Activated CD8-positive, alpha-beta memory T cell treated with anti-CD3 and anti-CD28 coated beads, Interleukin-2, amount 50 U/mL, for 1 hour (primary cell): ENCODE results near the gene SEMA3D.

Source experiments
- DNase-seq: peaks from one replicate; pipeline ENCODE4 v3.0.0-alpha.2; 2020; ENCODE audit errors: extremely low read depth

Gene SEMA3D

DNA sequence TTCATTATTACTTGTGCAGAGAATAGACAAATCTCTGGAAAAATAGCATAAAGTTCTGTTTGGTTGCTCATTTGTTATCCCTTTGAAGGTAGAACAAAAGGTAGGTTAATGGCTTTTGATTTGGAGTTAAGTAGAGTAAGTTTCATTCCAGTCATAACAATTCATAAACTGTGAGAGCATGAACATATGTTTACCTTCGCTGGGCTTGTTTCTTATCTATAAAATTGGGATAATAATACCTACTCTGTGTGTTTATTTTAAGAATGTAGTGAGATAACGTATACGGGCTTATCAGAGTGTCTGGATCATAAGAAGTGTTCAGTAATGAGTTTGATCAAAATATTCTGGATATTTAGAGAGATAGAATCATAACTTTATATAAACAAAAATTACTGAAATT is 155.4 kb downstream of the SEMA3D start:
- DNase-seq = no peak

GRCh38 chr7:85030893-85031292 is 156.0 kb downstream of the SEMA3D start:
- DNase-seq = no peak

GRCh38 chr7:85025312-85025756 is 161.5 kb downstream of the SEMA3D start:
- DNase-seq = no peak

DNA sequence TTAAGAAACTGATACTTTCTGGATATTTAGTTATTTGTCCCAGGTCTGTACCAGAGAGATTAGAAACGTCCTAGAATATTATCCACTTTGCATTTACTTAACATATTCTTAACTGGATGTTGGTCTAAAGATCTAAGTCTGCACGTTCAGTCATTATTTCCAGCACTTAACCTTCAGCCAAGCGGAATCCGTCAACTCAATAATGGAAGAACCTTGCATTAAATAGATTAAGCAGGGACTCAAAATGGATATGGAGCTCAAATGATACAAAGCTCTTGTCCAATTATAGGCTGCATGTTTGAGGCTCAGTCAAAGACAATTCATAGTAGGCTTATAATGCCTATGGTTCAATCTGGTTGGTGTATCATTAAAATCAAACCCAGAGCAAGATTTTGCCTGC is 162.9 kb downstream of the SEMA3D start:
- DNase-seq = no peak

GRCh38 chr7:85023066-85023712 is 163.7 kb downstream of the SEMA3D start:
- DNase-seq = no peak

DNA sequence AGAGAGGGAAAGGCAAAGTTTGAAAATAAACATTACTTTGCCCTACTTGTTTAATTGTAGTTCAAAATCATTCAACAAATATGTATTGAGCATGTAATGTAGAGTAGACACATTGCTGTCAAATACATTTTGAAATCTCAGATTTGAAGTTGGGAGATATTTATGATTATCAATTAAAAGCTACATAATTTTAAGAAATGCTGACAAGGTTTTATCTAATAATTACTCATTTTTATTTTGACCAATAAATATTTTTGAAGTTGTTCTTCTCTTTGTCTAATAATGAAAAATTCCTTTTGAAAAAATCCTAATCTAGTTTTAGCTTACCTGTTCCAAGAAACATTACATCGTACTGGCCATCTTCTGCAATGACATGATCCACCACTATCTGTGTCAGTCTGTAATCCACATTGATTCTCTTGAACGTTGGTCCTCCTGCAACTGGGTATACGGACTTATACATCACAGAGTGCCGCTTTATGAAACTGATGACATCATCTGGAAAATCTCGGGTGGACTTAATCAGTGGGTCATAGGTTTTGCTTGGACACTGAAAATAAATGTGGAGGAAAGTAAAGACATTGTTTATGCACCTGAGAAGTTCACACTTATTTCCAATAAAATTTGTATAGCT is 164.7 kb downstream of the SEMA3D start:
- DNase-seq = no peak

GRCh38 chr7:85021101-85021704 is 165.7 kb downstream of the SEMA3D start:
- no peak for DNase-seq

GRCh38 chr7:85019778-85020177 is 167.1 kb downstream of the SEMA3D start:
- DNase-seq = no peak

- DNase-seq = no peak
Observed at GRCh38 chr7:85019176-85019575, 167.7 kb downstream of the SEMA3D start.

DNA sequence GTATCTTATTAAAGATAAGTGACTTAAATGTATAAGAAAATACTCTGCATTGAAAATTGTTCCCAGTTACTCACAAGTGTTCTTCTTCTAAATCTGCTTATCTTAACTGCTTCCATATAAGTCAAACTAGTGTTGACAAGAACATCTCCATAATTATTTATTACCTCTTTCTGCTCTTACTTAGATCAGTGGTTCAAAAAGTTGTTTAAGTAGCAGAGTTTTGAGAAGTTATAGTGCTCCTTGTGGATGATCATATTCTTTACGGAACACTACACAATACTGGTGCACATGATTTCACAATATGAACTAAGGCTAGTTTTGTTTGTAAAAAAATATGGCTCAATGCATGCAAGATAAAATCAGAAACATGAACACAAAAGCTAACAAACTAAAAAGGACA is 168.4 kb downstream of the SEMA3D start:
- DNase-seq = no peak

DNA sequence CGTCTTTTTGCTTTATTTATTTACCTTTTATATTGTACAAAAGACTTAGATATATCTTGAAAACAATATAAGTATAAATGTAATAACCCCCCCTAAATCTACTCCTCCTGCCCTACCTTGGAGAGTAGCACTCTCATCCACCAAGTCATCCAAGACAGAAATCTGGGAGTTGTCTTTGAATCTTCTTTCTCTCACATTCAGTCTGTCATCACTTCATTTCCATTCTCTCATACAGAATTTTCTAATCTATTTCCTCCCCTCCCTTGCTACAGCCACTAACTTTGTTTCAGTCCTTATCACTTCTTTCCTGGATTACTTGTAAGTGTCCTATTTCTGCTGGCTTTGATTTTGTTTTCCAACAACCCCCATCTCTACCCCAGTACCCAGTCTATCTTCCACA is 170.6 kb downstream of the SEMA3D start:
- DNase-seq = no peak

DNA sequence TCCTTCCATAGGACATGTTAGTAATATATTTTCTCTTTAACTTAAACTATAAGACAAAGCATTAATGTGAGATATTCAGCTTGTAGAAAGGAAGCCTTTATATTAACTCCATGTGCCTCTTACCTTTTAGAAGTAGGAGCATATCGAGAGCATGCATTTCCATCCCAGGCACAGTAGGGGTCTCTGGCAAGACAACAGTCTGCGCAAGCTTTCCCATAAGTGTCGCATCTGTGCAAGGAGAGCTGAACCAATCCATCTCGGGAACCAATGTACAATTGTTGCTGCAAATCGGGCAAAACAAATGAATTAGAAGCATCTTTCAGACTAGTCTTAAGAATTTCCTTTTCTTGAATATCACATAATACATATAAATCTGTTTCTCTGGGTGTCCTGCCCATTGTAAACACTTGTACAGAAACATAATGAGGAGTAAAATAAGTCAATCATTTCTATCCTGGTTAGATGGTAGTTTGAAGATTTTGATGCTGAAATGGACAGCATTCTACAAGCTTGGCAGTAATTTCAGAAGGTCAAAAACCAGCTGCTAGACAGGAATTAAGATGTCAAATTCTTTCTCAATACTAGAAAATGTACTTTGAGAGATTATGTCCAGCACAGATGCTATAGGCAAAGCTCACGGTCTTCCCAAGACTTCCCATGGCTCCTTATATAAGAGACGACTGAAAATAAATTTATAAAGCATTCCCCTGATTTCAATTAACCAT is 171.8 kb downstream of the SEMA3D start:
- no peak for DNase-seq

GRCh38 chr7:85011127-85011526 is 175.7 kb downstream of the SEMA3D start:
- DNase-seq = no peak

GRCh38 chr7:85010306-85010705 is 176.6 kb downstream of the SEMA3D start:
- no peak for DNase-seq

DNA sequence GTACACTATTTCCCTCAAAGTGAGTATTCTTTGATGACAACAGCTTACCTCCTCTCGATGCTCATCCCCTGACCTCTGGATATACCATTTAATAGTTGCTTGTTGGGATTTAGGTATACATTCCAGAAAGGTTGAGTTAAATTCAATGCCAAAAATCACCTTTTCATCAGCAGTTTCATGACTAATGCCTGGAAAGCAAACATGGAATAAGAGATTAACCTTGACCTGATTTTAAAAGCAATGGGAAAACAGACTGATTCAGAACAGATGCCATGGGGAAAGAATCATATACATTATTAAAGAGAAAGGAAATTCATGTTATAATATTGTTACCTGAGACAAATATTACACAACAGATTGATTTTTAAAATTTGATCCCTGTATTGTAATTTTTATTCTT is 180.1 kb downstream of the SEMA3D start:
- no peak for DNase-seq

GRCh38 chr7:85004402-85004801 is 182.5 kb downstream of the SEMA3D start:
- DNase-seq = no peak

DNA sequence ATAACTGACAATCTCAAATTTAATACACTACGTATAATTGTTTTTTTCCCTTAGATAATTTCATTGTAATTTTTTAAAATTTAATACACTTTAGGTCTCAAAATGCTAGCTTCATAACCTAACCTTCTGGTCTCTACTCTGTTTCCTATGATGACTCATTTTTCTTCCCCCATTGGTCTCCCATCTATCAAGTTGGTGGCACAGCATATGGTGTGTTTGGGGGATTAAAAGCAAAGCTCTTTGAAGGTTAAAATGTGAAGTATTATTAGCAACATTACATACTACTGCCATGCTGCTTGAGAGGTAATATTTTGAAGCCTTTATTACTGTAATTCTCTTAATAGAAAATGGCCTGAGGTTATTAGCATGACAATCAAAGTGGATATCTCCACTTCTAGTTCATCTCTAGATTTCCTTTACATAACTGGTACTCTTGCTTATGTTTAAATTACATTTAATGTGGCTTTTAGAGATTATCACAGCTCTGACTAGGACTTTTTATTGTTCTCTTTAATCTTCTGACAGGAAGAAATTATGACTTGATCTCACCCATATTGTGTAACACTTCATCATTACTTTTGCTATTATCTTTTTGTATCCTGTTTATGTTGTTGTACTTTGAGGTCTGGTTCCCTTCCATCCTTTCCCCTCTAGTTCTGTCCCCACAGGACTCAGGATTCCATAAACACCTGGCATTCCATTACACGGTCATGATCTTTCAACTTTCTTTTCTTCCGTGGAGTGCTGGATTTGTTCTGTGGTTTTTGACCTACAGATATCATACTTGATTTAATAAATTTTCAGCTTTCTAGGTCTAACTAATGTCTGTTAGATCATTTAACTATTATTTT is 185.1 kb downstream of the SEMA3D start:
- no peak for DNase-seq

GRCh38 chr7:85000735-85001350 is 186.0 kb downstream of the SEMA3D start:
- no peak for DNase-seq

DNA sequence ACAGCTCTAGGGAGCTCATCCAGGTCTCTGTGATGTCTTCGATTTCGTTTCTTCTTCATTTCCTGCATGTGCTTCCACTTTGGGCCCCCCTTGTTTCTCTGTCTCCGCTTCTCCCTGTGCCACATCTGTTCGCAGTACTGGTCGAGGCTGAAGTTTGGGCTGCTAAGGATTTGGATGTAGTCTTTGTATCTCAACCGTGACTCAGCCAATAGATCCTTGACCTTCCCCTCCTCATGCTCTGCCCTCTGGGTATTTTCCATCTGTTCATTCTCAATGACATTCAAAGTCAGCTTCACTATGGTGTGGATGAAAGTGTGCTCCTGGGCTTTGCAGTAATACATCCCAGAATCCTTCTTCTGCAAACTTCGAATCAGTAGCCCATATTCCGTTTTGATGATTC is 187.4 kb downstream of the SEMA3D start:
- DNase-seq = no peak

- DNase-seq = no peak
Observed at GRCh38 chr7:84998665-84999064, 188.2 kb downstream of the SEMA3D start.

DNA sequence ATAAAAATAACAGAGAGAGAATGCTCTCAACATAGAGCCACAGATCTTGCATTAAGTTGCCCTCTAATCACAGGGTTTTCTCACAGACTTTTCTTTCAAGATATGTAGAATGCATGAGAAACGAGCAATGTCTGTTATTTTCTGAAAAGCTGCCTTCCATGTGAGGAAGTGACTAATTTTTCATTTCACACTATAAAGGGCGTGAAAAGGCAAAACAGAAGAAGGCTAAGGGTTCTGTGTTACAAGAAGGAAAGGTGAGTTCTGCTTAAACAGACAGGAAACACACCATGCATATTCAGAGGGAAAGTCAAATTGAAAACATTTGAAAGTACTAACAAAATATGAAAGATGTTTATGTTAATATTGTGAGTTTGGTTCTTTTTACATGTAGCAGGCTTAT is 189.2 kb downstream of the SEMA3D start:
- DNase-seq = no peak
